HG02970 (cell line): Measurements from ENCODE around the gene DGKB.

Experiments used
- ATAC-seq: cut with Tn5 transposase; IDR thresholded peaks from one replicate; pipeline ENCODE4 v1.9.1; 2021; ENCODE audit warnings: mild to moderate bottlenecking, moderate library complexity, moderate number of reproducible peaks; ENCODE audit not compliant: unreplicated experiment, low FRiP score

Gene DGKB

GRCh38 chr7:14826426-14826825 lies 76.1 kb downstream of the DGKB start:
- ATAC-seq: no peak

GRCh38 chr7:14825912-14826311 lies 76.6 kb downstream of the DGKB start:
- ATAC-seq: no peak

- ATAC-seq: no peak
Measured at GRCh38 chr7:14822481-14822854, 80.1 kb downstream of the DGKB start.

GRCh38 chr7:14821757-14822480 lies 80.6 kb downstream of the DGKB start:
- ATAC-seq: no peak

GRCh38 chr7:14818871-14819270 lies 83.7 kb downstream of the DGKB start:
- no peak for ATAC-seq

- ATAC-seq: no peak
Measured at GRCh38 chr7:14817829-14818614, 84.5 kb downstream of the DGKB start.

GRCh38 chr7:14807507-14807906 lies 95.0 kb downstream of the DGKB start:
- no peak for ATAC-seq

- ATAC-seq: no peak
Measured at GRCh38 chr7:14806891-14807290, 95.7 kb downstream of the DGKB start.

GRCh38 chr7:14805105-14805719 lies 97.3 kb downstream of the DGKB start:
- ATAC-seq: no peak

- ATAC-seq: no peak
Measured at GRCh38 chr7:14800664-14801063, 101.9 kb downstream of the DGKB start.

- no peak for ATAC-seq
Measured at GRCh38 chr7:14793151-14793550, 109.4 kb downstream of the DGKB start.

- ATAC-seq: no peak
Measured at GRCh38 chr7:14787551-14787950, 115.0 kb downstream of the DGKB start.

GRCh38 chr7:14786314-14786895 lies 116.1 kb downstream of the DGKB start:
- no peak for ATAC-seq

- ATAC-seq: no peak
Measured at GRCh38 chr7:14777806-14778205, 124.7 kb downstream of the DGKB start.

- no peak for ATAC-seq
Measured at GRCh38 chr7:14776266-14776665, 126.3 kb downstream of the DGKB start.

- ATAC-seq: no peak
Measured at GRCh38 chr7:14773729-14774271, 128.8 kb downstream of the DGKB start.

GRCh38 chr7:14770614-14771013 lies 131.9 kb downstream of the DGKB start:
- ATAC-seq: no peak

- ATAC-seq: no peak
Measured at GRCh38 chr7:14769261-14769660, 133.3 kb downstream of the DGKB start.

- no peak for ATAC-seq
Measured at GRCh38 chr7:14767716-14768425, 134.7 kb downstream of the DGKB start.

GRCh38 chr7:14766747-14767146 lies 135.8 kb downstream of the DGKB start:
- no peak for ATAC-seq
